Measurements from ENCODE around the gene MTRR. TPM values are rescaled to one million over a fixed set of nuclear protein-coding genes. Genes with fewer than 3 reads are reported as not detected.

MTRR gene
- total and polyA plus RNA-seq, 10 donors, result 13.8 to 66.3 (median 43.9) TPM

GRCh38 chr5:7855611-7856010, 13.3 kb upstream of the MTRR start:
- H3K9me3 ChIP-seq, result peaks cover 0 to 3% (median 0%) of the 10 kb centered on the region in 8 donors
- no peak overlapping the region for H3K4me3 ChIP-seq
- 79 to 87% (median 84%) methylated on average over 3 of the region's 3 CpGs for WGBS, 5 donors
- H3K27me3 ChIP-seq (replicated peaks in 1 of 7), result peaks cover 0 to 14% (median 7%) of the 10 kb centered on the region in 7 donors
- peaks cover 0 to 15% (median 8%) of the 10 kb centered on the region in 6 donors for H3K4me1 ChIP-seq
- no peak for TF ChIP-seq POLR2AphosphoS5 (IDR thresholded peaks at IDR 0.05)
- no peak for TF ChIP-seq POLR2A (IDR thresholded peaks at IDR 0.05)
- no peak for TF ChIP-seq CTCF (IDR thresholded peaks at IDR 0.05 in 8 of 11, conservative IDR thresholded peaks at IDR 0.05 in 3 of 11)
- no peak for DNase-seq
- no peak overlapping the region for H3K27ac ChIP-seq
- peaks cover 0 to 33% (median 23%) of the 10 kb centered on the region in 6 donors for H3K36me3 ChIP-seq
- intact Hi-C loops (cut with DNase I; ENCODE audit: low total_unique reads), result no loop called here

GRCh38 chr5:7856855-7857254, 12.1 kb upstream of the MTRR start:
- peaks cover 0 to 46% (median 32%) of the 10 kb centered on the region in 6 donors for H3K36me3 ChIP-seq
- TF ChIP-seq CTCF (IDR thresholded peaks at IDR 0.05 in 8 of 11, conservative IDR thresholded peaks at IDR 0.05 in 3 of 11), result peak in 7 of 11 experiments; percentile 20 to 58 (median 52)
- no peak for TF ChIP-seq POLR2A (IDR thresholded peaks at IDR 0.05)
- TF ChIP-seq POLR2AphosphoS5 (IDR thresholded peaks at IDR 0.05), result no peak
- DNase-seq, result no peak
- no peak overlapping the region for H3K4me3 ChIP-seq
- no peak overlapping the region for H3K27ac ChIP-seq
- intact Hi-C loops (cut with DNase I; ENCODE audit: low total_unique reads), result no loop called here
- peaks cover 0 to 4% (median 0%) of the 10 kb centered on the region in 6 donors for H3K4me1 ChIP-seq
- peaks cover 0 to 3% (median 0%) of the 10 kb centered on the region in 8 donors for H3K9me3 ChIP-seq
- H3K27me3 ChIP-seq (replicated peaks in 1 of 7), result peaks cover 0 to 3% (median 0%) of the 10 kb centered on the region in 7 donors
- 94 to 100% (median 97%) methylated on average over 2 of the region's 2 CpGs for whole genome bisulfite sequencing, 5 donors

GRCh38 chr5:7857361-7857760, 11.6 kb upstream of the MTRR start:
- intact Hi-C loops (cut with DNase I; ENCODE audit: low total_unique reads), result no loop called here
- WGBS, 5 donors, result 88 to 92% (median 89%) methylated on average over 5 of the region's 5 CpGs
- peaks cover 0 to 51% (median 37%) of the 10 kb centered on the region in 6 donors for H3K36me3 ChIP-seq

More at GRCh38 chr5:7857361-7857760, 11.6 kb upstream of the MTRR start:
- peaks cover 0 to 3% (median 0%) of the 10 kb centered on the region in 8 donors for H3K9me3 ChIP-seq
- no peak overlapping the region for H3K4me3 ChIP-seq
- no peaks in the 10 kb centered on the region for H3K27me3 ChIP-seq (replicated peaks in 1 of 7)
- H3K4me1 ChIP-seq, result no peaks in the 10 kb centered on the region
- TF ChIP-seq CTCF (IDR thresholded peaks at IDR 0.05 in 8 of 11, conservative IDR thresholded peaks at IDR 0.05 in 3 of 11) (no peak), POLR2AphosphoS5 (IDR thresholded peaks at IDR 0.05) (no peak), POLR2A (IDR thresholded peaks at IDR 0.05) (no peak)
- no peak for DNase-seq
- no peak overlapping the region for H3K27ac ChIP-seq

All from spleen (tissue), 11 donors.